Gastrocnemius medialis (tissue), 4 donors: Measurements from ENCODE around the gene RPL12.

Experiments used
- CTCF ChIP-seq, 5 experiments: fragments of 450-650 bp in 3 of 5; fragments of 200-600 bp in 2 of 5; sonication (generic) in 2 of 5; IDR thresholded peaks in 4 of 5; conservative IDR thresholded peaks in 1 of 5; 1 replicate in 4 of 5; 2 replicates in 1 of 5; pipeline ENCODE4 v1.5.1; 2016 to 2019; ENCODE audit warnings: antibody characterized with exemption in 5 of 5, mild to moderate bottlenecking in 3 of 5, moderate library complexity in 3 of 5
- POLR2A ChIP-seq, 2 donors: fragments of 450-650 bp; IDR thresholded peaks; one replicate each; pipeline ENCODE4 v1.6.1; 2017; ENCODE audit warnings: antibody characterized with exemption in 2 of 2, mild to moderate bottlenecking in 2 of 2, moderate library complexity in 2 of 2

- TF ChIP-seq POLR2A (IDR thresholded peaks at IDR 0.05), result no peak
- no peak for TF ChIP-seq CTCF (IDR thresholded peaks at IDR 0.05 in 4 of 5, conservative IDR thresholded peaks at IDR 0.05 in 1 of 5)
Measured at GRCh38 chr9:127463382-127463781, 12.2 kb upstream of the RPL12 start.
